Activated T-helper 9 cell treated with anti-CD3 and anti-CD28 coated beads, Interleukin-2, amount 50 U/mL, for 16 hours (primary cell): Measurements from ENCODE around the gene SERPINI1.

Source experiments
- DNase-seq: peaks from one replicate; pipeline ENCODE4 v3.0.0-alpha.2; 2020; ENCODE audit warnings: low read depth

The SERPINI1 gene

GRCh38 chr3:167851749-167852148 is 116.2 kb downstream of the SERPINI1 start:
- no peak for DNase-seq

GRCh38 chr3:167852216-167852615 is 116.7 kb downstream of the SERPINI1 start:
- no peak for DNase-seq

GRCh38 chr3:167854063-167854462 is 118.5 kb downstream of the SERPINI1 start:
- no peak for DNase-seq

- no peak for DNase-seq
Observed at GRCh38 chr3:167854846-167855245, 119.3 kb downstream of the SERPINI1 start.

- DNase-seq, result no peak
Observed at GRCh38 chr3:167855306-167855705, 119.8 kb downstream of the SERPINI1 start.

GRCh38 chr3:167858865-167859264 is 123.3 kb downstream of the SERPINI1 start:
- no peak for DNase-seq

GRCh38 chr3:167859610-167860009 is 124.1 kb downstream of the SERPINI1 start:
- no peak for DNase-seq

- no peak for DNase-seq
Observed at GRCh38 chr3:167861649-167862048, 126.1 kb downstream of the SERPINI1 start.

GRCh38 chr3:167862104-167862730 is 126.7 kb downstream of the SERPINI1 start:
- DNase-seq, result no peak

GRCh38 chr3:167863811-167864551 is 128.5 kb downstream of the SERPINI1 start:
- DNase-seq, result no peak

GRCh38 chr3:167864552-167864874 is 129.0 kb downstream of the SERPINI1 start:
- DNase-seq, result no peak

- DNase-seq, result no peak
Observed at GRCh38 chr3:167866331-167866730, 130.8 kb downstream of the SERPINI1 start.

GRCh38 chr3:167867981-167868380 is 132.5 kb downstream of the SERPINI1 start:
- DNase-seq, result no peak

- DNase-seq, result no peak
Observed at GRCh38 chr3:167870181-167870580, 134.7 kb downstream of the SERPINI1 start.

- no peak for DNase-seq
Observed at GRCh38 chr3:167870759-167871158, 135.2 kb downstream of the SERPINI1 start.

- DNase-seq, result no peak
Observed at GRCh38 chr3:167872032-167872431, 136.5 kb downstream of the SERPINI1 start.

- no peak for DNase-seq
Observed at GRCh38 chr3:167872941-167873340, 137.4 kb downstream of the SERPINI1 start.

- no peak for DNase-seq
Observed at GRCh38 chr3:167874671-167875372, 139.3 kb downstream of the SERPINI1 start.
